H1 (cell line): Measurements from ENCODE around the gene POLR3G. TPM values are rescaled to one million over a fixed set of nuclear protein-coding genes. Genes with fewer than 3 reads are reported as not detected.

Source experiments
- RAD21 ChIP-seq, 2 experiments: IDR thresholded peaks in 1 of 2; conservative IDR thresholded peaks in 1 of 2; 2 replicates each; pipeline ENCODE4 v1.6.1; 2011; ENCODE audit warnings: low read depth in 2 of 2, low read length in 2 of 2, improper control_type of control experiment in 1 of 2, inconsistent platforms in 1 of 2, mild to moderate bottlenecking in 1 of 2, moderate library complexity in 1 of 2
- polyA plus RNA-seq, 7 experiments: library from polyadenylated mRNA; depleted of rRNA in 3 of 7; stranded (reverse) in 5 of 7; unstranded in 2 of 7; fragments of >200 nt in 5 of 7; fragments of 200-250 nt in 2 of 7; gene quantifications; 1 replicate in 5 of 7; 2 replicates in 1 of 7; 4 replicates in 1 of 7; pipeline versions ENCODE4 v1.2.1 to v1.2.3, GENCODE V29; 2011 to 2013; ENCODE audit warnings: missing spikeins in 2 of 7, mixed read lengths in 2 of 7
- total RNA-seq: library from RNA; stranded (reverse); fragmentation: NEBNext Ultra II Directional; extraction: Animal tissue kit (Norgen Biotek cat#: 25700); gene quantifications from 2 replicates; pipeline ENCODE4 v1.2.1, GENCODE V29; 2021
- TF ChIP-seq, protein P1 (sequence below): fragments of 300-600 bp; sonication (generic); IDR thresholded peaks from 2 replicates; pipeline ENCODE4 v1.7.1; 2012; ENCODE audit warnings: low read length, moderate library complexity, mild to moderate bottlenecking, inconsistent platforms; ENCODE audit not compliant: insufficient replicate concordance

Gene POLR3G
- total and polyA plus RNA-seq, 2 of the 8 experiments (the other 6 are each of a cell fraction or from before 2014, with no cell fraction given) = 119 to 179 TPM

DNA sequence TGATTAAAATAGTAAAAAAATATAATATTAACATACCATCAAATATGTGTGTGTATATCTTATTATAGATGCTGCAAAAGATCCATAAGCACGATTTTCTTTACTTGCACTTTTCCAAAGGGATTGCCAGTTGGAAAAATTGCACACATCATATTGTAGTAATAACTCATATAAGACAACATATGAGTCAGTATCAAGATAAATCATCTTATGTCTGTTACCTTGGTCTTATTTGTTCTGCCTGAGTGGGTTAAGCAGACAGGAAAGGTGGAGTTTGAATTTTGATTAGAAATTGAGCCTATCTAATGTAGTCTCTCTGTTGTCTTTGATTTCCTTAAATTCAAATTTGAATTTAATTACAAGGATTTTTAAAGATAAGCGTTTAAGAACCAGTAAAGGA is 30.1 kb downstream of the POLR3G start (continued):
- TF ChIP-seq, protein P1, sequence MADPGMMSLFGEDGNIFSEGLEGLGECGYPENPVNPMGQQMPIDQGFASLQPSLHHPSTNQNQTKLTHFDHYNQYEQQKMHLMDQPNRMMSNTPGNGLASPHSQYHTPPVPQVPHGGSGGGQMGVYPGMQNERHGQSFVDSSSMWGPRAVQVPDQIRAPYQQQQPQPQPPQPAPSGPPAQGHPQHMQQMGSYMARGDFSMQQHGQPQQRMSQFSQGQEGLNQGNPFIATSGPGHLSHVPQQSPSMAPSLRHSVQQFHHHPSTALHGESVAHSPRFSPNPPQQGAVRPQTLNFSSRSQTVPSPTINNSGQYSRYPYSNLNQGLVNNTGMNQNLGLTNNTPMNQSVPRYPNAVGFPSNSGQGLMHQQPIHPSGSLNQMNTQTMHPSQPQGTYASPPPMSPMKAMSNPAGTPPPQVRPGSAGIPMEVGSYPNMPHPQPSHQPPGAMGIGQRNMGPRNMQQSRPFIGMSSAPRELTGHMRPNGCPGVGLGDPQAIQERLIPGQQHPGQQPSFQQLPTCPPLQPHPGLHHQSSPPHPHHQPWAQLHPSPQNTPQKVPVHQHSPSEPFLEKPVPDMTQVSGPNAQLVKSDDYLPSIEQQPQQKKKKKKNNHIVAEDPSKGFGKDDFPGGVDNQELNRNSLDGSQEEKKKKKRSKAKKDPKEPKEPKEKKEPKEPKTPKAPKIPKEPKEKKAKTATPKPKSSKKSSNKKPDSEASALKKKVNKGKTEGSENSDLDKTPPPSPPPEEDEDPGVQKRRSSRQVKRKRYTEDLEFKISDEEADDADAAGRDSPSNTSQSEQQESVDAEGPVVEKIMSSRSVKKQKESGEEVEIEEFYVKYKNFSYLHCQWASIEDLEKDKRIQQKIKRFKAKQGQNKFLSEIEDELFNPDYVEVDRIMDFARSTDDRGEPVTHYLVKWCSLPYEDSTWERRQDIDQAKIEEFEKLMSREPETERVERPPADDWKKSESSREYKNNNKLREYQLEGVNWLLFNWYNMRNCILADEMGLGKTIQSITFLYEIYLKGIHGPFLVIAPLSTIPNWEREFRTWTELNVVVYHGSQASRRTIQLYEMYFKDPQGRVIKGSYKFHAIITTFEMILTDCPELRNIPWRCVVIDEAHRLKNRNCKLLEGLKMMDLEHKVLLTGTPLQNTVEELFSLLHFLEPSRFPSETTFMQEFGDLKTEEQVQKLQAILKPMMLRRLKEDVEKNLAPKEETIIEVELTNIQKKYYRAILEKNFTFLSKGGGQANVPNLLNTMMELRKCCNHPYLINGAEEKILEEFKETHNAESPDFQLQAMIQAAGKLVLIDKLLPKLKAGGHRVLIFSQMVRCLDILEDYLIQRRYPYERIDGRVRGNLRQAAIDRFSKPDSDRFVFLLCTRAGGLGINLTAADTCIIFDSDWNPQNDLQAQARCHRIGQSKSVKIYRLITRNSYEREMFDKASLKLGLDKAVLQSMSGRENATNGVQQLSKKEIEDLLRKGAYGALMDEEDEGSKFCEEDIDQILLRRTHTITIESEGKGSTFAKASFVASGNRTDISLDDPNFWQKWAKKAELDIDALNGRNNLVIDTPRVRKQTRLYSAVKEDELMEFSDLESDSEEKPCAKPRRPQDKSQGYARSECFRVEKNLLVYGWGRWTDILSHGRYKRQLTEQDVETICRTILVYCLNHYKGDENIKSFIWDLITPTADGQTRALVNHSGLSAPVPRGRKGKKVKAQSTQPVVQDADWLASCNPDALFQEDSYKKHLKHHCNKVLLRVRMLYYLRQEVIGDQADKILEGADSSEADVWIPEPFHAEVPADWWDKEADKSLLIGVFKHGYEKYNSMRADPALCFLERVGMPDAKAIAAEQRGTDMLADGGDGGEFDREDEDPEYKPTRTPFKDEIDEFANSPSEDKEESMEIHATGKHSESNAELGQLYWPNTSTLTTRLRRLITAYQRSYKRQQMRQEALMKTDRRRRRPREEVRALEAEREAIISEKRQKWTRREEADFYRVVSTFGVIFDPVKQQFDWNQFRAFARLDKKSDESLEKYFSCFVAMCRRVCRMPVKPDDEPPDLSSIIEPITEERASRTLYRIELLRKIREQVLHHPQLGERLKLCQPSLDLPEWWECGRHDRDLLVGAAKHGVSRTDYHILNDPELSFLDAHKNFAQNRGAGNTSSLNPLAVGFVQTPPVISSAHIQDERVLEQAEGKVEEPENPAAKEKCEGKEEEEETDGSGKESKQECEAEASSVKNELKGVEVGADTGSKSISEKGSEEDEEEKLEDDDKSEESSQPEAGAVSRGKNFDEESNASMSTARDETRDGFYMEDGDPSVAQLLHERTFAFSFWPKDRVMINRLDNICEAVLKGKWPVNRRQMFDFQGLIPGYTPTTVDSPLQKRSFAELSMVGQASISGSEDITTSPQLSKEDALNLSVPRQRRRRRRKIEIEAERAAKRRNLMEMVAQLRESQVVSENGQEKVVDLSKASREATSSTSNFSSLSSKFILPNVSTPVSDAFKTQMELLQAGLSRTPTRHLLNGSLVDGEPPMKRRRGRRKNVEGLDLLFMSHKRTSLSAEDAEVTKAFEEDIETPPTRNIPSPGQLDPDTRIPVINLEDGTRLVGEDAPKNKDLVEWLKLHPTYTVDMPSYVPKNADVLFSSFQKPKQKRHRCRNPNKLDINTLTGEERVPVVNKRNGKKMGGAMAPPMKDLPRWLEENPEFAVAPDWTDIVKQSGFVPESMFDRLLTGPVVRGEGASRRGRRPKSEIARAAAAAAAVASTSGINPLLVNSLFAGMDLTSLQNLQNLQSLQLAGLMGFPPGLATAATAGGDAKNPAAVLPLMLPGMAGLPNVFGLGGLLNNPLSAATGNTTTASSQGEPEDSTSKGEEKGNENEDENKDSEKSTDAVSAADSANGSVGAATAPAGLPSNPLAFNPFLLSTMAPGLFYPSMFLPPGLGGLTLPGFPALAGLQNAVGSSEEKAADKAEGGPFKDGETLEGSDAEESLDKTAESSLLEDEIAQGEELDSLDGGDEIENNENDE = no peak
- no peak for TF ChIP-seq RAD21 (IDR thresholded peaks at IDR 0.05 in 1 of 2, conservative IDR thresholded peaks at IDR 0.05 in 1 of 2; ENCODE audit: low read depth in 2 of 2, low read length in 2 of 2)
